Vagina (tissue), 2 donors: ENCODE results near the gene PPT2.

Experiments used
- CTCF ChIP-seq, 3 experiments: fragments of 450-650 bp in 2 of 3; fragments of 200-600 bp in 1 of 3; sonication (generic) in 1 of 3; IDR thresholded peaks; one replicate each; pipeline ENCODE4 v1.5.1; 2017 to 2019; ENCODE audit warnings: antibody characterized with exemption in 3 of 3, mild to moderate bottlenecking in 2 of 3, moderate library complexity in 2 of 3
- POLR2A ChIP-seq, 2 donors: fragments of 450-650 bp; IDR thresholded peaks; one replicate each; pipeline ENCODE4 v1.6.1; 2017; ENCODE audit warnings: antibody characterized with exemption in 2 of 2, mild to moderate bottlenecking in 2 of 2, moderate library complexity in 2 of 2

DNA sequence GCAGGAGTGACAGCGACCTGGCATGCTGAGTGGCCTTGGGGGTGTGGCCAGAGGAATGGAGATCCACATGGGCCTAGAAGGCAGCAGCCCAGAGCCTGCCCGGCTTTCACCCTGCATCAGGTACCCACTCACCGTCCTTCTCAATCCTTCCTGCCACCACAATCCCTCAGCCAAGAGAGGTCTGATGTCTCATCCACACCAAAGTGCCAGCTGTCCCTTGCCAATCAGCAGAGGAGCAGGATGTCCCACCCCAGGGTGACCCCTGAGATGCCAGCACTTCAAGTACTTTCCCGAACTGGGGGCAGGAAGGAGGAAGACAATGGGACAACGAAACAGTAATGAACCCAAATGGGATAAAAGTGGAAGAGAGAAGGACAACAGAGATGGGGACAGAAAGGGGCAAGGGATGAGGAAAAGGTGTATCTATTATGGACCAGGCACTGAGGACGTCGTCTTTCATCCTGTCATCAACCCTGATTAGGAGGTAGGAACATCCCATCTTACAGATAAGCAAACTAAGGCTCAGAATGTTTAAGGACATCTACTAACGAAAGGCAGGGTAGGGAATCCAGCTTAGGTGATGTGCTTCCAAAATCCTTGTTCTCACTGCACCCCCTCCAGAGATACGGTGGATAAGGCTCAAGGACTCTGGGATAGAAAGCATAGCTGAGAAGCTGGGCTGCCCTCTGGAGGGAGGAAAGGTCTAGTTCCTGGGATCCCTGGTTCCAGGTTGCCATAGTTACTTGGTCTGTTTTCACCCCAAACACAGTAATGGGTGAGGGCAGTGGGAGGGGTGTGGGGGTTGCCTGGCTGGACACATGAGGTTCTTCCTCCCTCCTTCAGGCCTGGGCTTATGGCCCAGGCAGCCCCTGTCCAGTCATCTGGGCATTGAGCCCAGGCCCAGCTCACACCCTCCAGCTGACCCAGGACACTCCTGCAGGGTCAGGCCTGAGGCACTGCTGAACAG is 40.3 kb upstream of the PPT2 start:
- TF ChIP-seq CTCF (IDR thresholded peaks at IDR 0.05) (peak; percentile 8 to 41 (median 18)), POLR2A (IDR thresholded peaks at IDR 0.05) (no peak)
